22Rv1 (cell line): ENCODE measurements around the gene GCM1.

Experiments
- H3K27ac ChIP-seq: fragments of 450-650 bp; 2 replicates; pipeline ENCODE4 v1.5.1; 2017
- ZFX ChIP-seq: fragments of 450-650 bp; IDR thresholded peaks from 2 replicates; pipeline ENCODE4 v1.6.1; 2017; ENCODE audit warnings: antibody characterized with exemption, borderline replicate concordance
- TF ChIP-seq, protein P1 (sequence below): fragments of 450-650 bp; IDR thresholded peaks from 2 replicates; pipeline ENCODE4 v1.5.1; 2017; ENCODE audit warnings: mild to moderate bottlenecking

The GCM1 gene

DNA sequence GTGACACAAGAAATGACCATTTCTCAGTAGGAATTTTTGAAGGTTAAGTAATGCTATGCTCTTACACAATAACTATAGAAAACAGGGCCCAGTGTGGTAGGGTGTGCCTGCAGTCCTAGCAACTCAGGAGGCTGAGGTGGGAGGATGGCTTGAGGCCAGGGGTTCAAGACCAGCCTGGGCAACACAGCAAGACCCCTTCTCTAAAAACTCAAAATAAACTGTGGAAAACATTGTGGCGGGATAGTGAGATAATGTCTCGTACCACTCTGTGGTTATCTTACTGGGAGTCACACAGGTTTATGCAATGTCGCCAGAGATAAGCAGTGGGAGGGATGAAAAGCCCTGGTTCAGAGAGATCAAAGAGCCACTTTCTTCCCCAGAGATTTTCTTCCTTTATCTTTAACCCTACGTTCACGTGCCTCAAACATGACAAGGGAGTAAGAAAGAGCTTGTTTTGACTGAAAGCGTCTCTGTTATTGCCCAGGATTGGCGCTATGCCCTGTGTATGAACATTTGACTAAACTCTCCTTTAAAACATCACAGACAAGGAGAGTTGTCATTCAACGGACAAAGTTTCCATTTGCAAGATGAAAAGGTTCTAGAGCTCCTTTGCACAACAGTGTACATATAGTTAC lies 13.9 kb downstream of the GCM1 start:
- no peak overlapping the region for H3K27ac ChIP-seq

DNA sequence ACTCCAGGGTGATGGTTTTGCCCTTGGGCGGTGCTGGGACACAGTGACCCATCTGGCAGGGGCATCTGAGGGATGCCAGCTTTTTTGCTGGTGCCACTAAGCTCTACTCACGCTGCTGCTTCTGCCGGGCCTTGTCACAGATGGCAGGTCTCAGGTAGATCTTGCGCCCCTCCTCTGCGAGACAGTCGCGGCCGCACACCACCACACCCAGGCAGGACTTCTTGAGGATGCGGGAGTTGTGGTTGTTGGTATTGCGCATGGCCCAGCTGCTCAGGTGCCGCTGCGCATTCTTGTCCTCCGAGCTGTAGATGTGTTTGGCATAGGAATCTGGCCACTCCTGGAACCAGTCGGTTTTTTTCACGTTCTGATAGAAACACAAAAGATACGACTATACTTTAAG lies 14.7 kb downstream of the GCM1 start:
- no peak overlapping the region for H3K27ac ChIP-seq
- TF ChIP-seq, protein P1, sequence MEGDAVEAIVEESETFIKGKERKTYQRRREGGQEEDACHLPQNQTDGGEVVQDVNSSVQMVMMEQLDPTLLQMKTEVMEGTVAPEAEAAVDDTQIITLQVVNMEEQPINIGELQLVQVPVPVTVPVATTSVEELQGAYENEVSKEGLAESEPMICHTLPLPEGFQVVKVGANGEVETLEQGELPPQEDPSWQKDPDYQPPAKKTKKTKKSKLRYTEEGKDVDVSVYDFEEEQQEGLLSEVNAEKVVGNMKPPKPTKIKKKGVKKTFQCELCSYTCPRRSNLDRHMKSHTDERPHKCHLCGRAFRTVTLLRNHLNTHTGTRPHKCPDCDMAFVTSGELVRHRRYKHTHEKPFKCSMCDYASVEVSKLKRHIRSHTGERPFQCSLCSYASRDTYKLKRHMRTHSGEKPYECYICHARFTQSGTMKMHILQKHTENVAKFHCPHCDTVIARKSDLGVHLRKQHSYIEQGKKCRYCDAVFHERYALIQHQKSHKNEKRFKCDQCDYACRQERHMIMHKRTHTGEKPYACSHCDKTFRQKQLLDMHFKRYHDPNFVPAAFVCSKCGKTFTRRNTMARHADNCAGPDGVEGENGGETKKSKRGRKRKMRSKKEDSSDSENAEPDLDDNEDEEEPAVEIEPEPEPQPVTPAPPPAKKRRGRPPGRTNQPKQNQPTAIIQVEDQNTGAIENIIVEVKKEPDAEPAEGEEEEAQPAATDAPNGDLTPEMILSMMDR: no peak
- TF ChIP-seq ZFX: no peak

More for the DNA sequence above, 13.9 kb downstream of the GCM1 start:
- no peak for TF ChIP-seq ZFX
- TF ChIP-seq, protein P1: no peak

DNA sequence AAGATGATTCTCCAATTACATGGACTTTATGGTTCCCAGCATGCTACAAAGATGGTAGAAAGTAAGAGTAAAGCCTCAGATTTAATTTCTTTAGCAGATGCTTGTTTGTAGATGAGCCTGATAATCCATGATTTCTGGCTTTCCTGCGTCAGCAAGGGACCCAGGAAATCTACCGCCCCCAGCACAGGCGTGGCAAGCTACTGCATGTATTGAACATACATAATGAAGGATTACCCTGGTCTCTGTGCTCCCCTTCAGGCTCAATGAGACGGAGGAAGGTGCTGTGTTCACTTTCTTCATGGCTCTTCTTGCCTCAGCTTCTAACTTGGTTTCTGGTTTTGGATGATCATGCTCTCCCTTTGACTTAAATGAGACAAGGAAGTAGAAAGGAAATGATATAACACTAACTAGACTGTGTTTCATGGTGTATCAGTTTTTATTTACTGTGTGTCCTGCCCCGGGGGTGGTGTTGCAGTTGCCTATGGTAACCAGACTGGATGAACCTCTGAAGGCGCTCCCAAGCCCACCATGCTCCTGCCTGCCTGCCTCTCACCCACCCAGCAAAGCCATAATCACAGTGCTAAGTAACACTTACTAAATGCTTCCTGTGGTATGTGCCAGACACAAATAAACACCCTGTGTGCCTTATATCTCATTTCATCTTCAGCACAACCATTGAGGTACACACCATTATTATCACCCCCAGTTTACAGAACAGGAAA lies 17.9 kb downstream of the GCM1 start:
- no peak overlapping the region for H3K27ac ChIP-seq
- TF ChIP-seq ZFX: no peak
- TF ChIP-seq, protein P1: no peak

DNA sequence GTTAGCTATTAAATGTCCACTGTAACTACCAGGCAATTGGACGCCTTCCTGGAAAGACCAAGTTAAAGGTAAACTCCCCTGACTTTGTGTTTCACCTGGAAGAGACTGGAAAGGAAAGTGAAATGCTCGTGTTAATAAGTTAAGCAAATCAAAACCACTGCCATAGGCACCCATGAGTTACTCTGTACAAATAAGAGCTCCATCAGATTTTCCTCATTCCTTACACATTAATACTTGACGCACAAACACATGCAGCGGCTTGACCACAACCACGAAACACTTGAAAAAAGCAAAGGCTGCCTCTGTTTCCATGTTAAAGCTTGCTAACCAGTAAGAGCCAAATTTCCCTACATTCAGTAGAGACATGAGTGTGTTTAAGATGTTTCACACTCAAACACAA lies 19.8 kb downstream of the GCM1 start:
- TF ChIP-seq ZFX: no peak
- TF ChIP-seq, protein P1: no peak
- no peak overlapping the region for H3K27ac ChIP-seq

DNA sequence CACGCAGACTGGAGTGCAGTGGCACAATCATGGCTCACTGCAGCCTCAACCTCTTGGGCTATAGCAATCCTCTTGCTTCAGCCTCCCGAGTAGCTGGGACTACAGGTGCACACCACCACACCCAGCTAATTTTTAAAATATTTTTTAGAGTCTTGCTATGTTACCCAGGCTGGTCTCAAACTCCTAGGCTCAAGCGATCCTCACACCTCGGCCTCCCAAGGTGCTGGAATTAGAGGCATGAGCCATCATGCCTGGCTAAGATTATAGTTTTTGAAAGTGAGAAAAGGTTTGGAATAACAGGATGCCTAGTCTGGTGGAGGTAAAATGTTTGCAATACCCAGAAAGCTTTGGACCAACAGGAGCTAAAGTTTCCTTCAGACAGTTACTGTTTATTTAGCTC lies 23.4 kb downstream of the GCM1 start:
- TF ChIP-seq, protein P1: no peak
- no peak for TF ChIP-seq ZFX
- no peak overlapping the region for H3K27ac ChIP-seq

DNA sequence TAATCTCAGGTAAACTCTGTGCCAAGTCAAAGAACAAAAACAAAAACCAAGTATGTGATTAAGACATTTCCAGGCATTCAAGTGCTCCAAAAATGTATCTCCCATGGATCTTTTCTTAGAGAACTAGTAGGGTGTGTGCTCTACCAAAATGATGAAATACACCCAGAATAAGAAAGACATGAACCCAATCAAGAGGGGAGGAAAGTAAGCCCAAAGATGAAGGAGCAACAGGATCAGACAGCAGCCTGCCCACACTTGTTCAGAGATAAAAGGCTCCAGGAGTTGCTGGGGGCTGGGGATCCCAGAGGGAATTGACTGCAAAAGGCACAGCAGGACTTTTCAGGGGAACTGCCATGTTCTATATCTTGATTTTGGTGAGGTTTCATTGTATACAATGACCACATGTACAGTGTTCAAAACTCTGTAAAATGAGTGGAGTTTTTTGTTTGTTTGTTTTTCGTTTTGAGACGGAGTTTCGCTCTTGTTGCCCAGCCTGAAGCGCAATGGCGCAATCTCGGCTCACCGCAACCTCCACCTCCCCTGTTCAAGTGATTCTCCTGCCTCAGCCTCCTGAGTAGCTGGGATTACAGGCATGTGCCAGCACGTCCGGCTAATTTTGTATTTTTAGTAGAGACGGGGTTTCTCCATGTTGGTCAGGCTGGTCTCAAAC lies 24.4 kb downstream of the GCM1 start:
- no peak overlapping the region for H3K27ac ChIP-seq
- no peak for TF ChIP-seq ZFX
- TF ChIP-seq, protein P1: no peak
